Kidney (tissue), 14 donors: ENCODE data around the gene SLC39A11. TPM values are rescaled to one million over a fixed set of nuclear protein-coding genes. Genes with fewer than 3 reads are reported as not detected.
"Not testable (repeated sequence)": the region's sequence is repeated elsewhere in the genome, so short reads cannot be mapped to it uniquely, and the experiment has no call there.

Experiments used
- DNase-seq, 5 donors: peaks; one replicate each; pipeline ENCODE4 v3.0.0-alpha.2; 2013 to 2020
- FAIRE-seq: peaks from 2 replicates; lab custom pipeline; 2012; peaks lifted over from hg19 to GRCh38; lab: Jason Lieb, UNC
- H3K27ac ChIP-seq, 2 donors: one replicate each; pipeline ENCODE4 v1.7.0; 2013; ENCODE audit warnings: low read depth in 2 of 2, low read length in 2 of 2, inconsistent platforms in 1 of 2
- H3K27me3 ChIP-seq: one replicate; pipeline ENCODE4 v1.7.1; 2013; ENCODE audit warnings: low read length, inconsistent platforms; ENCODE audit not compliant: control insufficient read depth, insufficient read depth
- H3K36me3 ChIP-seq, 3 donors: one replicate each; pipeline versions ENCODE4 v1.7.0 to v1.7.1; 2013; ENCODE audit warnings: low read length in 3 of 3, control low read depth in 1 of 3, inconsistent platforms in 1 of 3; ENCODE audit not compliant: insufficient read depth in 3 of 3, control insufficient read depth in 2 of 3
- H3K4me1 ChIP-seq, 3 donors: one replicate each; pipeline versions ENCODE4 v1.7.0 to v1.7.1; 2013; ENCODE audit warnings: low read length in 3 of 3, inconsistent platforms in 1 of 3, low read depth in 1 of 3; ENCODE audit not compliant: control insufficient read depth in 2 of 3, insufficient read depth in 2 of 3
- H3K4me3 ChIP-seq, 3 donors: one replicate each; pipeline versions ENCODE4 v1.7.0 to v1.8.1; 2013; ENCODE audit warnings: low read length in 3 of 3, control low read depth in 1 of 3, inconsistent platforms in 1 of 3
- H3K9ac ChIP-seq, 3 donors: one replicate each; pipeline versions ENCODE4 v1.7.0 to v1.7.1; 2013; ENCODE audit warnings: low read length in 3 of 3, control low read depth in 1 of 3, inconsistent platforms in 1 of 3
- H3K9me3 ChIP-seq, 3 donors: one replicate each; pipeline versions ENCODE4 v1.7.0 to v1.7.1; 2013; ENCODE audit warnings: low read length in 3 of 3, control low read depth in 1 of 3, inconsistent platforms in 1 of 3; ENCODE audit not compliant: control insufficient read depth in 2 of 3, insufficient read depth in 1 of 3
- intact Hi-C: fragments of 100-400 bp; cut with DNase I; formaldehyde crosslinking; loops from one replicate; pipeline ENCODE4 v1.11.1; 2022
- polyA plus RNA-seq: library from polyadenylated mRNA; stranded (reverse); fragments of 350-450 nt; fragmentation: Illumina TruSeq; extraction: RNeasy Lipid Tissue Mini Kit (QIAGEN cat#74804); gene quantifications from one replicate; pipeline ENCODE4 v1.2.3, GENCODE V29; 2014; ENCODE audit warnings: low read depth, low replicate concordance; ENCODE audit not compliant: insufficient read depth
- total RNA-seq: library from RNA; stranded (reverse); fragmentation: NEBNext Ultra II Directional; extraction: Animal tissue kit (Norgen Biotek cat#: 25700); gene quantifications from one replicate; pipeline ENCODE4 v1.2.1, GENCODE V29; 2021
- TF ChIP-seq, protein P1 (sequence below): IDR thresholded peaks from 3 replicates; pipeline ENCODE4 v1.5.1; 2012; ENCODE audit warnings: mild to moderate bottlenecking, moderate library complexity, borderline replicate concordance; ENCODE audit not compliant: insufficient read depth; ENCODE audit errors: extremely low read depth
- donor health status: control.
- donor health status: control.
- donor health status: control.
- donor health status: control.
- donor health status: control.
- donor health status: DM: yes; HTN: yes; CAD: no.
- donor health status: Normal renal cell carcinoma (clear cell type).

Gene SLC39A11
- total and polyA plus RNA-seq, 2 donors from 2014 or later: 19.7 to 37.2 TPM

GRCh38 chr17:72710202-72710601, 382.3 kb downstream of the SLC39A11 start:
- Histone ChIP-seq H3K9me3 (peaks cover 0 to 13% (median 0%) of the 10 kb centered on the region in 3 donors), H3K27me3 (no peaks in the 10 kb centered on the region), H3K4me3 (no peak overlapping the region), H3K9ac (no peak overlapping the region), H3K36me3 (no peaks in the 10 kb centered on the region), H3K4me1 (no peaks in the 10 kb centered on the region), H3K27ac (no peak overlapping the region)
- DNase-seq: no peak
- TF ChIP-seq, protein P1, sequence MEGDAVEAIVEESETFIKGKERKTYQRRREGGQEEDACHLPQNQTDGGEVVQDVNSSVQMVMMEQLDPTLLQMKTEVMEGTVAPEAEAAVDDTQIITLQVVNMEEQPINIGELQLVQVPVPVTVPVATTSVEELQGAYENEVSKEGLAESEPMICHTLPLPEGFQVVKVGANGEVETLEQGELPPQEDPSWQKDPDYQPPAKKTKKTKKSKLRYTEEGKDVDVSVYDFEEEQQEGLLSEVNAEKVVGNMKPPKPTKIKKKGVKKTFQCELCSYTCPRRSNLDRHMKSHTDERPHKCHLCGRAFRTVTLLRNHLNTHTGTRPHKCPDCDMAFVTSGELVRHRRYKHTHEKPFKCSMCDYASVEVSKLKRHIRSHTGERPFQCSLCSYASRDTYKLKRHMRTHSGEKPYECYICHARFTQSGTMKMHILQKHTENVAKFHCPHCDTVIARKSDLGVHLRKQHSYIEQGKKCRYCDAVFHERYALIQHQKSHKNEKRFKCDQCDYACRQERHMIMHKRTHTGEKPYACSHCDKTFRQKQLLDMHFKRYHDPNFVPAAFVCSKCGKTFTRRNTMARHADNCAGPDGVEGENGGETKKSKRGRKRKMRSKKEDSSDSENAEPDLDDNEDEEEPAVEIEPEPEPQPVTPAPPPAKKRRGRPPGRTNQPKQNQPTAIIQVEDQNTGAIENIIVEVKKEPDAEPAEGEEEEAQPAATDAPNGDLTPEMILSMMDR: no peak
- FAIRE-seq: no peak
- intact Hi-C loops: no loop called here

GRCh38 chr17:72708682-72709081, 383.8 kb downstream of the SLC39A11 start:
- H3K27me3 ChIP-seq, intact Hi-C loops, DNase-seq, H3K4me1 ChIP-seq, H3K27ac ChIP-seq, H3K36me3 ChIP-seq, FAIRE-seq, H3K4me3 ChIP-seq, H3K9ac ChIP-seq: not testable (repeated sequence)
- peaks cover 0 to 13% (median 0%) of the 10 kb centered on the region in 3 donors for H3K9me3 ChIP-seq

- FAIRE-seq: no peak
- intact Hi-C loops: no loop called here
- TF ChIP-seq, protein P1: no peak
- Histone ChIP-seq H3K36me3 (no peaks in the 10 kb centered on the region), H3K27me3 (no peaks in the 10 kb centered on the region), H3K4me1 (no peaks in the 10 kb centered on the region), H3K4me3 (no peak overlapping the region), H3K9me3 (peaks cover 0 to 13% (median 0%) of the 10 kb centered on the region in 3 donors), H3K9ac (no peak overlapping the region), H3K27ac (no peak overlapping the region)
- no peak for DNase-seq
Measured at GRCh38 chr17:72707881-72708280, 384.6 kb downstream of the SLC39A11 start.

GRCh38 chr17:72706396-72706981, 386.0 kb downstream of the SLC39A11 start:
- TF ChIP-seq, protein P1: no peak
- FAIRE-seq: no peak
- DNase-seq: peak in 1 of 5 donors; percentile 14

More at GRCh38 chr17:72706396-72706981, 386.0 kb downstream of the SLC39A11 start:
- intact Hi-C loops: no loop called here
- H3K9ac ChIP-seq: no peak overlapping the region
- no peak overlapping the region for H3K27ac ChIP-seq
- peaks cover 0 to 12% (median 0%) of the 10 kb centered on the region in 3 donors for H3K9me3 ChIP-seq
- no peak overlapping the region for H3K4me3 ChIP-seq
- H3K27me3 ChIP-seq: no peaks in the 10 kb centered on the region
- H3K36me3 ChIP-seq: no peaks in the 10 kb centered on the region
- no peaks in the 10 kb centered on the region for H3K4me1 ChIP-seq
